Right lobe of liver (tissue), 6 donors: ENCODE measurements around the gene FHIT. TPM values are rescaled to one million over a fixed set of nuclear protein-coding genes. Genes with fewer than 3 reads are reported as not detected.

Source experiments
- ATAC-seq, 4 donors: fragments of 200-7000 bp; cut with Tn5 transposase; one replicate each; pipeline ENCODE4 v1.9.1; 2020; ENCODE audit warnings: mild to moderate bottlenecking in 4 of 4, moderate library complexity in 4 of 4
- DNase-seq, 3 donors: peaks; one replicate each; pipeline ENCODE4 v3.0.0-alpha.2; 2020
- H3K27ac ChIP-seq, 3 donors: fragments of 200-600 bp; one replicate each; pipeline ENCODE4 v1.8.0; 2022
- H3K27me3 ChIP-seq, 2 donors: fragments of 200-600 bp; one replicate each; pipeline ENCODE4 v1.8.0; 2022
- H3K36me3 ChIP-seq, 4 donors: fragments of 200-600 bp; sonication (generic) in 1 of 4; one replicate each; pipeline versions ENCODE4 v1.5.1 to v1.8.0; 2017 to 2022; ENCODE audit warnings: control low read depth in 1 of 4
- H3K4me1 ChIP-seq, 4 donors: fragments of 200-600 bp; sonication (generic) in 1 of 4; one replicate each; pipeline versions ENCODE4 v1.5.1 to v1.8.0; 2017 to 2022; ENCODE audit warnings: control low read depth in 1 of 4
- H3K4me3 ChIP-seq, 3 donors: fragments of 200-600 bp; one replicate each; pipeline ENCODE4 v1.8.0; 2022
- H3K9me3 ChIP-seq, 4 donors: fragments of 200-600 bp; sonication (generic) in 1 of 4; one replicate each; pipeline versions ENCODE4 v1.5.1 to v1.8.0; 2017 to 2022; ENCODE audit warnings: control low read depth in 1 of 4
- POLR2A ChIP-seq: fragments of 450-650 bp; IDR thresholded peaks from one replicate; pipeline ENCODE4 v1.6.1; 2017; ENCODE audit warnings: antibody characterized with exemption, mild to moderate bottlenecking
- WGBS: methylation state at CpG from one replicate; pipeline ENCODE4 v1.1.6; 2018; ENCODE audit warnings: low coverage, low lambda C conversion rate; ENCODE audit not compliant: insufficient coverage; ENCODE audit errors: missing lambda C conversion rate; 5-methylcytosine and 5-hydroxymethylcytosine counted together
- intact Hi-C, 2 donors: fragments of 100-400 bp; cut with DNase I; formaldehyde crosslinking; loops; one replicate each; pipeline versions ENCODE4 v1.11.2 to v1.14.1; 2022
- total RNA-seq, 6 experiments: library from RNA; depleted of rRNA in 2 of 6; stranded (reverse); fragments of >200 nt in 2 of 6; fragmentation: NEBNext Ultra II Directional in 3 of 6; extraction: Animal tissue kit (Norgen Biotek cat#: 25700) in 3 of 6; gene quantifications; one replicate each; pipeline versions ENCODE4 v1.1.0 to v1.2.4, GENCODE V29; 2016 to 2023
- TF ChIP-seq, protein P1 (sequence below), 4 donors: fragments of 200-600 bp in 3 of 4; fragments of 450-650 bp in 1 of 4; IDR thresholded peaks; one replicate each; pipeline versions ENCODE4 v1.5.1 to v1.8.0; 2016 to 2022; ENCODE audit warnings: antibody characterized with exemption in 4 of 4, mild to moderate bottlenecking in 2 of 4
- donor health status: DM: no; HTN: yes; CAD: no.
- donor health status: DM: no; HTN: no; CAD: no.
- donor health status: DM: no; HTN: no; CAD: no.
- donor health status: DM: no; HTN: yes; CAD: no.
- donor health status: DM: no; HTN: yes; CAD: no.

FHIT gene
- total RNA-seq, 6 experiments from 2014 or later = 6.6 to 11.2 (median 8.0) TPM

DNA sequence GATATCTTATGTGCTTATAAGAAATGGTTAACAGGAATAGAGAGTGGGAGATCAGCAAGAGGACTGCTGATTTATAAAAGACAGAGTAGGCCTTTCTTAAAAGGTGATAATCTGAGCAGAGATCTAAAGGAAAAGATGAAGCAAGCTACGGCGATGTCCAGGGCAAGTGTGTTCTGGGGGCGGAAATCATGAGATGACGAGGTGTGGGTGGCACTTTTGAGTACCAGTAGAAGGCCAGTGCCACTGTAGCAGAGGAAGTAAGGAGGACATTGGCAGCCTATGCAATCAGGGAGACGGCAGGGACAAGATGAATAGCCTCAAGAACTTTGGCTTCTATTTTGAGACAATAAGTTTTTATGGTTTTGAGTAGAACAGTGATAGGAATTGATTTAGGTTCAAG is 492.4 kb downstream of the FHIT start:
- Histone ChIP-seq H3K9me3 (no peaks in the 10 kb centered on the region), H3K27ac (no peak overlapping the region), H3K27me3 (no peaks in the 10 kb centered on the region), H3K36me3 (no peaks in the 10 kb centered on the region), H3K4me3 (no peak overlapping the region), H3K4me1 (no peaks in the 10 kb centered on the region)
- intact Hi-C loops = no loop called here
- ATAC-seq = no peak
- WGBS = 82% methylated on average over 5 of the region's 5 CpGs
- DNase-seq = no peak
- TF ChIP-seq, protein P1, sequence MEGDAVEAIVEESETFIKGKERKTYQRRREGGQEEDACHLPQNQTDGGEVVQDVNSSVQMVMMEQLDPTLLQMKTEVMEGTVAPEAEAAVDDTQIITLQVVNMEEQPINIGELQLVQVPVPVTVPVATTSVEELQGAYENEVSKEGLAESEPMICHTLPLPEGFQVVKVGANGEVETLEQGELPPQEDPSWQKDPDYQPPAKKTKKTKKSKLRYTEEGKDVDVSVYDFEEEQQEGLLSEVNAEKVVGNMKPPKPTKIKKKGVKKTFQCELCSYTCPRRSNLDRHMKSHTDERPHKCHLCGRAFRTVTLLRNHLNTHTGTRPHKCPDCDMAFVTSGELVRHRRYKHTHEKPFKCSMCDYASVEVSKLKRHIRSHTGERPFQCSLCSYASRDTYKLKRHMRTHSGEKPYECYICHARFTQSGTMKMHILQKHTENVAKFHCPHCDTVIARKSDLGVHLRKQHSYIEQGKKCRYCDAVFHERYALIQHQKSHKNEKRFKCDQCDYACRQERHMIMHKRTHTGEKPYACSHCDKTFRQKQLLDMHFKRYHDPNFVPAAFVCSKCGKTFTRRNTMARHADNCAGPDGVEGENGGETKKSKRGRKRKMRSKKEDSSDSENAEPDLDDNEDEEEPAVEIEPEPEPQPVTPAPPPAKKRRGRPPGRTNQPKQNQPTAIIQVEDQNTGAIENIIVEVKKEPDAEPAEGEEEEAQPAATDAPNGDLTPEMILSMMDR (IDR thresholded peaks at IDR 0.05) = no peak
- TF ChIP-seq POLR2A = no peak

DNA sequence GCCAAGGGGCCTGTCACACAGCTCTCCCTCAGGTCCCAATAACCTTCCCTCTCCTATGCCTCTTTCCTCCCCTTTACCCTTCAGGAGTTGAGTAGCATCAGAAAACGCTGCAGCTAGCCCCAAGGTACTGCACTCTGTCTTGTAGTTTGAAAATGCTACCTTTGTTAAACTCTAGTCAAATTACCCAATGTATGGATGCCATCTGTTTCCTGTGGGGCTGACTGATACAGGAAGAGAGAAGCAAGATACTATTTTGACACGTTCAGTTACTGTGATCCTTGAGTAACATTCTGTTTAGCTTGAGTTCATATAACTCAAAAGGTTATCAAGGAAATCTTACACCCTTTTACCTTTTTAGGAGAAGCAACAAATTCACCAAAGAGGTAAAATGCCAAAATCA is 493.1 kb downstream of the FHIT start:
- WGBS = 56% methylated on average over 2 of the region's 2 CpGs
- no peak overlapping the region for H3K4me3 ChIP-seq
- no peak for ATAC-seq

DNA sequence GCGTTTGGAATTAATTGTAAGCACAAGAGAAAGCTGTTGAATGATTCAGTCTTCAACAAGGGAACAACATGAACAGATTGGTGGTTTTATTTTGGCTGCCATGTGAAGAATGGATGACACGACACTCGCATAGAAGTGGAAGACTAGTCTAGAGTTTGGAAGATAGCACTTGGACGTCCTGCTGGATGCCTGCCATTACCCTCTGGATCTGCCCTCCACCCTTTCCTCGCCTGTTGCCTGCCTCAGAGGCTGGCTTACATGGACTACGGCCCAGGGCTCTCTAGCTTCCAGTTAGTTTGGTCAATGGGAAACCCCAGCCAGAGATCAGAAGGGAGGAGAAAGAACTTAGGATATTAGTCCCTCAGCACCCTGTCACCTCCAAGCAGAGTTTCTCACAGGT is 493.5 kb downstream of the FHIT start:
- no peak for TF ChIP-seq POLR2A
- TF ChIP-seq, protein P1 (IDR thresholded peaks at IDR 0.05) = no peak
- no peaks in the 10 kb centered on the region for H3K4me1 ChIP-seq
- no peak for ATAC-seq
- intact Hi-C loops = no loop called here
- H3K36me3 ChIP-seq = no peaks in the 10 kb centered on the region
- DNase-seq = no peak
- no peaks in the 10 kb centered on the region for H3K9me3 ChIP-seq
- no peak overlapping the region for H3K27ac ChIP-seq
- WGBS = 36% methylated on average over 4 of the region's 6 CpGs
- H3K27me3 ChIP-seq = no peaks in the 10 kb centered on the region
- no peak overlapping the region for H3K4me3 ChIP-seq

More for the DNA sequence above, 493.1 kb downstream of the FHIT start:
- DNase-seq = no peak
- Histone ChIP-seq H3K27me3 (no peaks in the 10 kb centered on the region), H3K4me1 (no peaks in the 10 kb centered on the region), H3K9me3 (no peaks in the 10 kb centered on the region), H3K27ac (no peak overlapping the region), H3K36me3 (no peaks in the 10 kb centered on the region)
- no peak for TF ChIP-seq POLR2A
- TF ChIP-seq, protein P1 (IDR thresholded peaks at IDR 0.05) = no peak
- intact Hi-C loops = no loop called here

DNA sequence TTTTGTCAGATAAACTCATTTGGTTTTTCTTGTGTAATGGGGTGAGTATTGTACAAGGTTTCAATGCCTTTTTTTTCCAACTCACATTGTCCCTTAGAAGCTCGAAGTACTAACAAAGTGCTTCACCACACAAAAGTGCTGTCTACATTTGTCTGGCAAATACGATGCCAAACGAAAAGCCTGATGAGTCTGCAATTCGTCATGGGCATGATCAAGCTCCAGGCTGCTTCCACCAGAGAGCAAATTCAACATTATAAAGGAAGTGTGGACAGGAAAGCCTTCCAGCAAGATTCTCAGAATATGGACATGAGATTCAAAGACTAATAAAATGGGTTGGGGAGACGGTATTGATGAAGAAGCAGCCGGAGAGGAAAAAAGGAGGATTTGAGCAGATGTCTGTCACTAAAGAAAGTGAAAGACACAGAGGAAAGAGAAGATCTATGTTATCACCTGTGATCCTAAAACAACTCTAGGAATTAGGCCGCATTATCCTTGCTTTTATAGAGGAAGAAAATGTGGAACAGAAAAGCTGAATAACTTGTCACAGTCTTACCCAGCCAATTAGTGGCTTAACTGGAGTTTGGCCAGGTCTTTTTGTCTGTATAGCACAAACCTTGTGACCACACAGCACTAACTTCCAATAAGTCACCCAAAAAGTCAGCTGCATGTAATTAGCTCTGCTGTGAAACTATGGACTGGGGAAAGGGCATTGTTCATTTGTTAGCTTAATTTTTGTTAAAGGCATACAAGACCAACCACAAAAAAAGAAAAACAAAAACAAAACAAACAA is 494.8 kb downstream of the FHIT start:
- H3K4me1 ChIP-seq = no peaks in the 10 kb centered on the region
- H3K4me3 ChIP-seq = no peak overlapping the region
- no peak overlapping the region for H3K27ac ChIP-seq
- 80% methylated on average over 7 of the region's 7 CpGs for WGBS
- TF ChIP-seq, protein P1 (IDR thresholded peaks at IDR 0.05) = no peak
- TF ChIP-seq POLR2A = no peak
- H3K27me3 ChIP-seq = no peaks in the 10 kb centered on the region
- intact Hi-C loops = no loop called here
- H3K9me3 ChIP-seq = no peaks in the 10 kb centered on the region
- no peaks in the 10 kb centered on the region for H3K36me3 ChIP-seq
- no peak for DNase-seq
- no peak for ATAC-seq
